Ishikawa (cell line): ENCODE measurements around the gene C15orf61.
A peak's percentile ranks its signal among the peaks of the same experiment; 100 is the strongest.

Experiments
- CEBPB ChIP-seq: IDR thresholded peaks from 2 replicates; pipeline ENCODE4 v1.6.1; 2012
- CREB1 ChIP-seq: IDR thresholded peaks from 2 replicates; pipeline ENCODE4 v1.6.1; 2012; ENCODE audit warnings: low read depth
- EGR1 ChIP-seq: IDR thresholded peaks from 2 replicates; pipeline ENCODE4 v1.6.1; 2012
- EP300 ChIP-seq: IDR thresholded peaks from 2 replicates; pipeline ENCODE4 v1.6.1; 2012; ENCODE audit warnings: borderline replicate concordance
- FOXM1 ChIP-seq: IDR thresholded peaks from 2 replicates; pipeline ENCODE4 v1.6.1; 2012; ENCODE audit warnings: low read depth, borderline replicate concordance
- NFIC ChIP-seq: IDR thresholded peaks from 2 replicates; pipeline ENCODE4 v1.6.1; 2012
- RAD21 ChIP-seq: IDR thresholded peaks from 2 replicates; pipeline ENCODE4 v1.6.1; 2012; ENCODE audit warnings: low read depth
- TAF1 ChIP-seq: IDR thresholded peaks from 2 replicates; pipeline ENCODE4 v1.6.1; 2012; ENCODE audit warnings: low read depth, mild to moderate bottlenecking
- TCF12 ChIP-seq: IDR thresholded peaks from 2 replicates; pipeline ENCODE4 v1.6.1; 2012; ENCODE audit warnings: low read depth
- TEAD4 ChIP-seq: IDR thresholded peaks from 2 replicates; pipeline ENCODE4 v1.6.1; 2012
- YY1 ChIP-seq: IDR thresholded peaks from 2 replicates; pipeline ENCODE4 v1.6.1; 2012; ENCODE audit warnings: low read depth
- ZBTB7A ChIP-seq: IDR thresholded peaks from 2 replicates; pipeline ENCODE4 v1.6.1; 2012; ENCODE audit warnings: low read depth
- TF ChIP-seq, protein P1 (sequence below): IDR thresholded peaks from 2 replicates; pipeline ENCODE4 v1.6.1; 2012; ENCODE audit warnings: low read depth, mild to moderate bottlenecking
- TF ChIP-seq, protein P2 (sequence below): IDR thresholded peaks from 2 replicates; pipeline ENCODE4 v1.6.1; 2012
- TF ChIP-seq, protein P3 (sequence below): IDR thresholded peaks from 2 replicates; pipeline ENCODE4 v1.6.1; 2012

C15orf61 gene

DNA sequence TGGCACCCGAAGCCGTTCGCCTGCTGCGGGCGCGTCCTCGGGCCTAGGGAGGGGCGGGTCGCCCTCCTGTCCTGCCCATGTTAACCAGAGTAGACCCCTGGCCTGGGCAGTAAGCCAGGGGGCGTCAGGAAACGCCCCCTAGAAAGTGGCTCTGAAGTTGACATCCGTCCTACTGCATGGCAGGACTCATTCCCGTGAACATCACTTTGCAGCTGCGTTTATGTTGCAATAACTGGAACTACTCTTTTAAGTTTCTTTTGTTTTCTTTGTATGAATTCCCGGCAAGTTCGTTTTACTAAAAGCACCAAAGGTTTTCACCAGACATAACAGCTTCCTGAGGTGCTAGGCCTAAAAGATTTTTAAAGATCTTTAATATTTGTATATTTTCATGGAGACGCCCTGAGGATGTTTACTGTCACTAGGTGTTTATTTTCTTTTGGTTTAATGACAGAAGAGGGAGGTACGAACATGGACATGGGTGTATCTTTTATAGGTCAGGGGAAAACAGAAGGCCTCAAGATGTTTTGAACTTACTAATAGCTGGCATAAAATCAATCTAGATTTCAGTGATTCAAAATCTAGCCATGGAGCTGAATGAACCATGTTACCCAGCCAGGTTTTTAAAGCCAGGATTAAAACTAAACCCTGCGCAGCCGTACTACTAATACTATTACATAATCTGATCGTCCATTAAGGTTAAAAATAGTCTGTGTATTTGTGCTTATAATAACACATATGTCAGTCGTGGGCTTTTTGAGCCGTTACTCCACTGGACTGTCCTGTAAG is 1.0 kb downstream of the C15orf61 start:
- no peak for TF ChIP-seq TAF1
- TF ChIP-seq EP300: no peak
- TF ChIP-seq TEAD4: no peak
- peak; percentile 69; the same call in 1 of the 2 replicates for TF ChIP-seq CEBPB
- no peak for TF ChIP-seq CREB1
- TF ChIP-seq ZBTB7A: peak; percentile 93
- no peak for TF ChIP-seq EGR1

DNA sequence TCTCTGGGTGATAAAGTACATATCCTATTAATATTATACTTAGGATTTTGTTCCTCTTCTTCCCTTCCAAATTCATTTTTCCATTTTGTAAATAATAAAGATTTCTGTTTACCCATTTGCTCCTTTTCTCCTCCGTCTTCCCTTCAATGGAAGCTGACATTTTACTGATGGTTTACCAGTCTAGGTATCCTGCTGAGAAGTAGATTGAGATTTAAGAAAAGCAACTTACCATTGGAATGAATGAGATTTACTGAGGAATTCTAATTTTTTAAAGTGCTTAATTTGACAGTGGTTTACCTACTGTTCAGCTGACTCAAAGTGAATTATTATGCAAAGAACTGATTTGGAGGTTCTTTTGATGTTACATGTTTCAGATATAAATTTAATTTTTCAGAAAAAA is 2.4 kb downstream of the C15orf61 start:
- TF ChIP-seq NFIC (no peak), CEBPB (no peak), TEAD4 (no peak), TCF12 (no peak), ZBTB7A (no peak), EGR1 (no peak), CREB1 (no peak), EP300 (no peak), FOXM1 (no peak), RAD21 (no peak), TAF1 (no peak), YY1 (no peak)
- TF ChIP-seq, protein P1, sequence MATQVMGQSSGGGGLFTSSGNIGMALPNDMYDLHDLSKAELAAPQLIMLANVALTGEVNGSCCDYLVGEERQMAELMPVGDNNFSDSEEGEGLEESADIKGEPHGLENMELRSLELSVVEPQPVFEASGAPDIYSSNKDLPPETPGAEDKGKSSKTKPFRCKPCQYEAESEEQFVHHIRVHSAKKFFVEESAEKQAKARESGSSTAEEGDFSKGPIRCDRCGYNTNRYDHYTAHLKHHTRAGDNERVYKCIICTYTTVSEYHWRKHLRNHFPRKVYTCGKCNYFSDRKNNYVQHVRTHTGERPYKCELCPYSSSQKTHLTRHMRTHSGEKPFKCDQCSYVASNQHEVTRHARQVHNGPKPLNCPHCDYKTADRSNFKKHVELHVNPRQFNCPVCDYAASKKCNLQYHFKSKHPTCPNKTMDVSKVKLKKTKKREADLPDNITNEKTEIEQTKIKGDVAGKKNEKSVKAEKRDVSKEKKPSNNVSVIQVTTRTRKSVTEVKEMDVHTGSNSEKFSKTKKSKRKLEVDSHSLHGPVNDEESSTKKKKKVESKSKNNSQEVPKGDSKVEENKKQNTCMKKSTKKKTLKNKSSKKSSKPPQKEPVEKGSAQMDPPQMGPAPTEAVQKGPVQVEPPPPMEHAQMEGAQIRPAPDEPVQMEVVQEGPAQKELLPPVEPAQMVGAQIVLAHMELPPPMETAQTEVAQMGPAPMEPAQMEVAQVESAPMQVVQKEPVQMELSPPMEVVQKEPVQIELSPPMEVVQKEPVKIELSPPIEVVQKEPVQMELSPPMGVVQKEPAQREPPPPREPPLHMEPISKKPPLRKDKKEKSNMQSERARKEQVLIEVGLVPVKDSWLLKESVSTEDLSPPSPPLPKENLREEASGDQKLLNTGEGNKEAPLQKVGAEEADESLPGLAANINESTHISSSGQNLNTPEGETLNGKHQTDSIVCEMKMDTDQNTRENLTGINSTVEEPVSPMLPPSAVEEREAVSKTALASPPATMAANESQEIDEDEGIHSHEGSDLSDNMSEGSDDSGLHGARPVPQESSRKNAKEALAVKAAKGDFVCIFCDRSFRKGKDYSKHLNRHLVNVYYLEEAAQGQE: no peak
- TF ChIP-seq, protein P2, sequence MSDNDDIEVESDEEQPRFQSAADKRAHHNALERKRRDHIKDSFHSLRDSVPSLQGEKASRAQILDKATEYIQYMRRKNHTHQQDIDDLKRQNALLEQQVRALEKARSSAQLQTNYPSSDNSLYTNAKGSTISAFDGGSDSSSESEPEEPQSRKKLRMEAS: no peak
- TF ChIP-seq, protein P3, sequence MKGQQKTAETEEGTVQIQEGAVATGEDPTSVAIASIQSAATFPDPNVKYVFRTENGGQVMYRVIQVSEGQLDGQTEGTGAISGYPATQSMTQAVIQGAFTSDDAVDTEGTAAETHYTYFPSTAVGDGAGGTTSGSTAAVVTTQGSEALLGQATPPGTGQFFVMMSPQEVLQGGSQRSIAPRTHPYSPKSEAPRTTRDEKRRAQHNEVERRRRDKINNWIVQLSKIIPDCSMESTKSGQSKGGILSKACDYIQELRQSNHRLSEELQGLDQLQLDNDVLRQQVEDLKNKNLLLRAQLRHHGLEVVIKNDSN: no peak

DNA sequence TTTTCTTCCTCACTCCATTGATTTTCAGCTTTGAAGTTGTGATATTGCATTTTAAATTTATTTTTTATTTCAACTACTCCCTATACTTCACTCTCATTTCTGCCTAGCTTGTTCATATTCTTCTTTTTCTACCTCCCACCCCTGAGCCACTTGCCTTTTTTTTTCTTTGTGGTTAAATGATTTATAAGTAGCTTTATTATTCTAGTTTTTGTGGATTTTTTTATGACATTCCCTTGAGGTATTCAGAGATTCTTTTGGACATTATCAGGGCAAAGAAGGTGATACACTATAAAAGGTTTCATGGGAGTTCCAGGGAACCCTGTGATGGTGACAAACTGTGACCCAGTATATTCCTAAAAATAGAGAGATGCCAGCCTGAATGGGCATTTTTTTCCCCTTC is 3.3 kb downstream of the C15orf61 start:
- TF ChIP-seq TCF12: no peak
- TF ChIP-seq EP300: no peak
- TF ChIP-seq ZBTB7A: no peak
- TF ChIP-seq CEBPB: no peak
- TF ChIP-seq EGR1: no peak
- TF ChIP-seq, protein P3: no peak
- TF ChIP-seq TAF1: no peak
- TF ChIP-seq NFIC: no peak
- TF ChIP-seq, protein P2: no peak
- TF ChIP-seq FOXM1: no peak
- TF ChIP-seq CREB1: no peak
- TF ChIP-seq TEAD4: no peak
- no peak for TF ChIP-seq RAD21
- TF ChIP-seq, protein P1: no peak
- TF ChIP-seq YY1: no peak

DNA sequence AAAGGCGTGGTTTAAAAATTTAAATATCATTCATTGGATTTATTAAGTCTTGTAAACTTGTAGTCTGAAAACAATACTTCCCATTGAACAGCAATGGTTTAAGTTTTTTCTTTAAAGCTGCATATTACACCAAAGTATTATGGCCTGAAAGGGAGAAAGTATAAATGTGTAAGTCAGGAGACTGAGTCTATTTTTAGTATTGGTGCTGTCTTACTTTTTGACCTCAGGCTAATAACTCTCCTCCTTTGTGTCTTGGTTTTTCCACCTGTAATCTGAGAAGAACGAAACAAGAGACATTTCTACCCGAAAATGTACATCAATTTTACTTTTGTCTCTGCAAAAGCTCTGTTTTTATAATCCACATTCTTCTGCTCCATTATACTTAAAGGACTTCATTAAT is 7.6 kb downstream of the C15orf61 start:
- no peak for TF ChIP-seq EP300
- no peak for TF ChIP-seq FOXM1
- TF ChIP-seq RAD21: no peak
- no peak for TF ChIP-seq NFIC
- TF ChIP-seq ZBTB7A: no peak
- no peak for TF ChIP-seq CEBPB
- no peak for TF ChIP-seq TAF1
- TF ChIP-seq TEAD4: no peak
- TF ChIP-seq, protein P3: no peak
- no peak for TF ChIP-seq YY1
- no peak for TF ChIP-seq TCF12
- TF ChIP-seq, protein P1: no peak
- TF ChIP-seq, protein P2: no peak
- no peak for TF ChIP-seq CREB1
- TF ChIP-seq EGR1: no peak
